ENCODE data around the gene DOCK9.
"Not testable (repeated sequence)": the region's sequence is repeated elsewhere in the genome, so short reads cannot be mapped to it uniquely, and the experiment has no call there.

The DOCK9 gene

DNA sequence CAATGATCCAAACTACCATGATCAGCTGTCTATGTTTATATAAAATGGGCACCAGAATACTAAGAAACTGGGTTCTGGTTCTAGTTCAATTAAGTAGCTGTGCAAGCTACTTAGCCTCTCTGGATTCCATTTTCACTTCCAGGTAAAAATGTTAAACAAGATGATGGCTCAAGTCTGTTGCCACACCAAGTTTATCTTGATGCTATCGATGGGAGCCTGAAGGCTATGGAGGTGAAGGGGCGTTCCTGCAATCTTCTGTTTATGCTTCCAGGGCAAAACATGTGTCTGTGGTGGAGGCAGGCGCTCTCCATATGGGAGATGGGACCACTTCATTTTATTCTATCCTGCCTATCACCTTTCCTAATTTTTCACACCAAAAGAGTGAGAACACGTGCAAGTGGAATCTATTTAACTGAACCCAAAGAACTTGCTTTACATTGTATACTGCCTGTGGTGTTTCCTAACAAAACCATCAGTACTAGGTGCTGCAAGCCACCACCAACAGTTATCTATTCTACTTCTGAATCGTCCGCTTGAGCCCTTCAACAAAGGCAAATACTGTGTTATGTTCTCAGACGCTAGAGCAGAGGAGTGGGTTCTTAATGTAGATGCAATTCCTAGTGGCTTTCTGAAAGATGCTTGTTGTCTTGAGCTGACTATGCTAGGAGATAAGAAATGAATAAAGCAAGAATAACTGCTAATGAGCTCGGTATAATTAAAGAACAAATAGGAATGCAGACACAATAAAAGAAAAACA lies 70.9 kb downstream of the DOCK9 start:
- no peak overlapping the region for H3K4me3 ChIP-seq (replicated peaks in 1 of 2; ENCODE audit: low read depth in 2 of 2, low read length in 2 of 2)
- no peak for DNase-seq (ENCODE audit: low read depth in 2 of 2)
- TF ChIP-seq, protein P1, sequence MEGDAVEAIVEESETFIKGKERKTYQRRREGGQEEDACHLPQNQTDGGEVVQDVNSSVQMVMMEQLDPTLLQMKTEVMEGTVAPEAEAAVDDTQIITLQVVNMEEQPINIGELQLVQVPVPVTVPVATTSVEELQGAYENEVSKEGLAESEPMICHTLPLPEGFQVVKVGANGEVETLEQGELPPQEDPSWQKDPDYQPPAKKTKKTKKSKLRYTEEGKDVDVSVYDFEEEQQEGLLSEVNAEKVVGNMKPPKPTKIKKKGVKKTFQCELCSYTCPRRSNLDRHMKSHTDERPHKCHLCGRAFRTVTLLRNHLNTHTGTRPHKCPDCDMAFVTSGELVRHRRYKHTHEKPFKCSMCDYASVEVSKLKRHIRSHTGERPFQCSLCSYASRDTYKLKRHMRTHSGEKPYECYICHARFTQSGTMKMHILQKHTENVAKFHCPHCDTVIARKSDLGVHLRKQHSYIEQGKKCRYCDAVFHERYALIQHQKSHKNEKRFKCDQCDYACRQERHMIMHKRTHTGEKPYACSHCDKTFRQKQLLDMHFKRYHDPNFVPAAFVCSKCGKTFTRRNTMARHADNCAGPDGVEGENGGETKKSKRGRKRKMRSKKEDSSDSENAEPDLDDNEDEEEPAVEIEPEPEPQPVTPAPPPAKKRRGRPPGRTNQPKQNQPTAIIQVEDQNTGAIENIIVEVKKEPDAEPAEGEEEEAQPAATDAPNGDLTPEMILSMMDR (IDR thresholded peaks at IDR 0.05; ENCODE audit: low read depth, low read length) = no peak

DNA sequence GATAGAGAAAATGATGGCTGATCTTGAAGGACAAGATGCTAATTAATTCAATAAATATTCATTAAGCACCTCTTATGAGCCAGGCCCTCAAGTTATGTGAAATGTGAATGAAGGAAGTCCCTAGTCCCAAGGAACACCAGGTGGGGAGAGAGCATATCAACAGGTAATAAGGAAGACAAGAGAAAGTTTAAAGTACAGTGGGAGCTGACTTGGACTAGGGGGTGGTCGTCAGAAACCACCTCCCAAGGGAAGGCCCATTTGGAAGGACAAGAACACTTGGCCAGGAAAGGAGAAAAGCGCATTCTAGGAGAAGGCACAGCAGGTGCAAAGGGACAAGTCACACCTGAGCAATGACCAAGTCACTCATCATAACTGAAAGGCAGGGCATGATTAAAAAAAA lies 72.7 kb downstream of the DOCK9 start:
- TF ChIP-seq, protein P1 (IDR thresholded peaks at IDR 0.05; ENCODE audit: low read depth, low read length) = no peak
- no peak overlapping the region for H3K4me3 ChIP-seq (replicated peaks in 1 of 2; ENCODE audit: low read depth in 2 of 2, low read length in 2 of 2)
- no peak for DNase-seq (ENCODE audit: low read depth in 2 of 2)

DNA sequence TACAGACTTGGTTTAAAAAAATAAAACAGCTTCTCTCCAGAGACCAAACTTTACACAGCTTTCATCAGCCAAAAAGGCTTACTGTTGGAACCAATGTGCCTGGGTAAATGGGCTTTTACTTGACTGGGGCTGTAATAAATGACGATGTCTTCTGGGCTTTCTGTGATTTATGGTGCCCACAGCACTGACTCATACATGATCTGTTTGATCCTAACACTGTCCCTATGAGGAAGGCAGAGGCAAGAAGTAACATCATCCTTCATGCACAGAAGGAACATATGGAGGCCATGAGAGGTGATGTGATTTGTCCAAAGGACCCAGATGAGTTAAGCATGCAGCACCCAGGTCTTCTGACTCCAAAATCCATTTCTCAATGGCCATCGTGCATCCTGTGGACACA lies 77.4 kb downstream of the DOCK9 start:
- TF ChIP-seq, protein P1 (IDR thresholded peaks at IDR 0.05; ENCODE audit: low read depth, low read length) = no peak
- DNase-seq (ENCODE audit: low read depth in 2 of 2) = no peak
- no peak overlapping the region for H3K4me3 ChIP-seq (replicated peaks in 1 of 2; ENCODE audit: low read depth in 2 of 2, low read length in 2 of 2)

DNA sequence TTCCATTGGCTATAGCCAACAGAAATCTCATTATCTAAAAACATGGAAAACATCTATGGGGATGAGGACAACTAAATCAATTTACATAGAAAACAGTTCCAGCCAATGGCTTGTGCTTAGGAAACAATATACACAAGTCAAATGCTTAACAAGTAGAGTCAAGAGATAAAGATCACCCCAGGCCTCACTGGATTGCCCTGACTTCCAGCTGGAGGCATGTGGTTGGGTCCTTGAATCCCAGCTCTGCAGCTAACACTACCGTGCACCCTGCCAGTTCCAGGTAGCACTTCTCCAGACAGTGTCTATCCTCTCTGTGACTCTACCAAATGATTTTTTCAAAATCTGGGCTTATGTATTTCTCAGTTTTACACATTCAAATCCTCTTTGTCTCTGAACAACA lies 80.2 kb downstream of the DOCK9 start:
- TF ChIP-seq, protein P1 (IDR thresholded peaks at IDR 0.05; ENCODE audit: low read depth, low read length) = no peak
- no peak for DNase-seq (ENCODE audit: low read depth in 2 of 2)
- H3K4me3 ChIP-seq (replicated peaks in 1 of 2; ENCODE audit: low read depth in 2 of 2, low read length in 2 of 2) = no peak overlapping the region

DNA sequence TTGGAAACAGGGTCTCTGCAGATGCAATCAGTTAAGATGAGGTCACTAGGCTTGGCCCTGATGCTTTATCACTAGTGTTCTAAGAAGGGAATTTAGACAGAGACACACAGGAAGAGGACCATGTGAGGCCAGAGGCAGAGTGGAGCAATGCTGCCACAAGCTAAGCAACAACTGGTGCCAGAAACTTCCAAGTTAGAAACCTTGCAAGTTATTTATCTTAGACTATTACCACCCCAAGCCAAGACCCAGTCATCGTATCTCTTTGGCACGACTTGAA lies 81.1 kb downstream of the DOCK9 start:
- H3K4me3 ChIP-seq (replicated peaks in 1 of 2; ENCODE audit: low read depth in 2 of 2, low read length in 2 of 2) = no peak overlapping the region
- DNase-seq (ENCODE audit: low read depth in 2 of 2) = no peak
- TF ChIP-seq, protein P1 (IDR thresholded peaks at IDR 0.05; ENCODE audit: low read depth, low read length) = no peak

DNA sequence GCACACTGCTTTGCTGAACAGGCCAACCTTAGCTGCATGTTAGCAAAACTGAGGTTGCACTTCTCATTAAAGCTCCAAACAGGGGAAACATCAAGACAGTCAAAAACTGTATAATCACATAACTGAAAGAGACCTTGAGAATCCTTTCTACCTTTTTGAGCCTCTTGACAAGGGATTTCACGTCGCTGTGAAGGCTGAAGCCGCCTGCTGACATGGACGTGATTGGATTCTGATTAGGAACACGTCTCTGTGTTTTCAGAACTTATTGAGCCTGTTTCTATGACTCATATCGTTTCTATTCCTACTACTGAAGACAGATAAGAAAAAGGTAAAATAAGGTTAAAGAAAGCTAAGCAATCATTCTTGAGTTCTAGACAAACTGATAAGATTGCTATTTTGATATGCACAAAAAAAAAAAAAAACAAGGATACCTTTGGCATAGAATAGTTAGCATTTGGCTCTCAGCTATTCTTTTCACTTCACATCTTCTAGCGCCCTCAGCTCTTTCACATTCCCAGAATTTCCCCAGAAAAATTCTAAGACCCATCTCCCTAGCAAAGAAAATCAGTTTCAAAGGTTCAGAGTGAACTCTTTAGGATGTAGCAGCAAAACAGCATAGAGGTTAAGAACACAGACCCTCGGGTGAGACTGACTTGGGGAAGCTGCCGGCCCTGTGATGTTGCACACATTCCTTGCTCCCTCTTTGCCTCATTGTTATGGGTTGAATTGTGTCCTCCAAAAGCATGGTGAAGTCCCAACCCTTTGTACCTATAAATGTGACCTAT lies 81.6 kb downstream of the DOCK9 start:
- TF ChIP-seq, protein P1 (IDR thresholded peaks at IDR 0.05; ENCODE audit: low read depth, low read length) = no peak
- H3K4me3 ChIP-seq (replicated peaks in 1 of 2; ENCODE audit: low read depth in 2 of 2, low read length in 2 of 2) = no peak overlapping the region
- DNase-seq (ENCODE audit: low read depth in 2 of 2) = no peak

DNA sequence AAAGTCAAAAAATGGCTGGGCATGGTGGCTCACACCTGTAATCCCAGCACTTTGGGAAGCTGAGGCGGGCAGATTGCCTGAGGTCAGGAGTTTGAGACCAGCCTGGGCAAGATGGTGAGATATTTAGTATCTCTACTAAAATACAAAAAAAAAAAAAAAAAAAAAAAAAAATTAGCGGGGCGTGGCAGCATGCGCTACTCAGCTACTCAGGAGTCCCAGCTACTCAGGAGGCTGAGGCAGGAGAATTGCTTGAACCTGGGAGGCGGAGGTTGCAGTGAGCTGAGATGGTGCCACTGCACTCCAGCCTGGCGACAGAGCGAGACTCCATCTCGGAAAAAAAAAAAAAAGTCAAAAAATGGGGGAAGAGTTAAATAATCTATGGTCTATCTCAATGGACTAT lies 83.0 kb downstream of the DOCK9 start:
- not testable (repeated sequence) for H3K4me3 ChIP-seq (replicated peaks in 1 of 2; ENCODE audit: low read depth in 2 of 2, low read length in 2 of 2)

More for the DNA sequence above, 83.0 kb downstream of the DOCK9 start:
- DNase-seq (ENCODE audit: low read depth in 2 of 2) = not testable (repeated sequence)
